Esophagus muscularis mucosa (tissue), 4 donors: ENCODE results near the gene FBXO21. TPM values are rescaled to one million over a fixed set of nuclear protein-coding genes. Genes with fewer than 3 reads are reported as not detected.

Source experiments
- DNase-seq: peaks from one replicate; pipeline ENCODE4 v3.0.0-alpha.2; 2017; ENCODE audit errors: extremely low spot score
- H3K27ac ChIP-seq, 4 donors: fragments of 200-600 bp; sonication (generic); replicated peaks in 1 of 4; 1 replicate in 3 of 4; 2 replicates in 1 of 4; pipeline ENCODE4 v1.5.1; 2016 to 2019; ENCODE audit warnings: mild to moderate bottlenecking in 1 of 4
- H3K27me3 ChIP-seq, 4 donors: fragments of 200-600 bp; sonication (generic); one replicate each; pipeline versions ENCODE4 v1.5.1 to v1.6.0; 2016 to 2019
- H3K36me3 ChIP-seq, 4 donors: fragments of 200-600 bp; sonication (generic); one replicate each; pipeline ENCODE4 v1.5.1; 2016 to 2019
- H3K4me1 ChIP-seq, 4 donors: fragments of 200-600 bp; sonication (generic); one replicate each; pipeline ENCODE4 v1.5.1; 2016 to 2019
- H3K4me3 ChIP-seq, 4 donors: fragments of 200-600 bp; sonication (generic); 1 replicate in 2 of 4; 2 replicates in 2 of 4; pipeline ENCODE4 v1.5.1; 2016 to 2019; ENCODE audit warnings: mild to moderate bottlenecking in 4 of 4, moderate library complexity in 1 of 4
- H3K9me3 ChIP-seq, 4 donors: fragments of 200-600 bp; sonication (generic); 1 replicate in 3 of 4; 2 replicates in 1 of 4; pipeline ENCODE4 v1.5.1; 2016 to 2019
- CTCF ChIP-seq, 3 experiments: fragments of 200-600 bp in 2 of 3; fragments of 450-650 bp in 1 of 3; sonication (generic) in 2 of 3; IDR thresholded peaks; one replicate each; pipeline ENCODE4 v1.5.1; 2017 to 2019; ENCODE audit warnings: antibody characterized with exemption in 3 of 3, mild to moderate bottlenecking in 2 of 3, moderate library complexity in 1 of 3
- EP300 ChIP-seq: sonication (generic); formaldehyde crosslinking; IDR thresholded peaks from one replicate; pipeline ENCODE4 v1.6.1; 2017; ENCODE audit warnings: antibody characterized with exemption
- POLR2A ChIP-seq: fragments of 450-650 bp; IDR thresholded peaks from one replicate; pipeline ENCODE4 v1.6.1; 2017; ENCODE audit warnings: antibody characterized with exemption, moderate library complexity, mild to moderate bottlenecking, low read depth
- POLR2AphosphoS5 ChIP-seq, 2 donors: sonication (generic); formaldehyde crosslinking; IDR thresholded peaks; one replicate each; pipeline ENCODE4 v1.6.1; 2017; ENCODE audit warnings: antibody characterized with exemption in 2 of 2
- WGBS: methylation state at CpG from one replicate; pipeline ENCODE4 v1.1.5; 2018; 5-methylcytosine and 5-hydroxymethylcytosine counted together
- intact Hi-C: fragments of 100-400 bp; cut with DNase I; formaldehyde crosslinking; loops from one replicate; pipeline ENCODE4 v1.15.1; 2023
- total RNA-seq, 4 donors: library from RNA; depleted of rRNA; stranded (reverse); fragments of >200 nt; gene quantifications; one replicate each; pipeline versions ENCODE4 v1.1.0 to v1.2.1, GENCODE V29; 2016

Gene FBXO21
- total RNA-seq, 4 donors from 2014 or later = 40.7 to 92.5 (median 70.2) TPM

DNA sequence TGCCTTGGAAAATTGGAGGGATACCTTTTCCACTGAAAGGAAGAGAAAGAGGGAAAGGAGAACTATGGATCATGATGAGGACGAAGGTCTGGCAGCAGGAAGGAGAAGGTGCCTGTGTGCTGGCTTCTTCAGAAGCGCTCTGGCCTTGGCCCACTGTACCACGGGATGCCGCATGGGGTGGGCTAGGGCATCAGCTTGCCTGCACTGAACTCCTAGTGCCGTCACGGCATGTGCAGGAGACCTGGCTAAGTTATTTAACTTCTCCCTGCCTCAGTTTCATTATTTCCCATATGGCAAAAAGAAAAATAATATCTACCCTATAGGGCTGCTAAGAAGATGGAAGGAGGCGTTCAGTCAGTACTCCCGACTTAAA lies 28.1 kb downstream of the FBXO21 start:
- intact Hi-C loops = no loop called here
- no peak for TF ChIP-seq EP300
- TF ChIP-seq POLR2A = no peak
- no peak for TF ChIP-seq POLR2AphosphoS5 (IDR thresholded peaks at IDR 0.05)
- no peak for TF ChIP-seq CTCF (IDR thresholded peaks at IDR 0.05)
- H3K9me3 ChIP-seq = no peaks in the 10 kb centered on the region
- H3K36me3 ChIP-seq = peaks cover 82 to 100% (median 99%) of the 10 kb centered on the region in 4 donors
- H3K27ac ChIP-seq = no peak overlapping the region
- no peak for DNase-seq
- 93% methylated on average over 8 of the region's 8 CpGs for WGBS
- no peaks in the 10 kb centered on the region for H3K27me3 ChIP-seq
- no peak overlapping the region for H3K4me3 ChIP-seq
- H3K4me1 ChIP-seq = no peaks in the 10 kb centered on the region

- no peak for DNase-seq
- intact Hi-C loops = no loop called here
- WGBS = 73% methylated on average over 10 of the region's 10 CpGs
- Histone ChIP-seq H3K36me3 (peaks cover 77 to 100% (median 99%) of the 10 kb centered on the region in 4 donors), H3K4me1 (no peaks in the 10 kb centered on the region), H3K4me3 (no peak overlapping the region), H3K27ac (no peak overlapping the region), H3K27me3 (no peaks in the 10 kb centered on the region), H3K9me3 (no peaks in the 10 kb centered on the region)
- no peak for TF ChIP-seq POLR2AphosphoS5 (IDR thresholded peaks at IDR 0.05)
- no peak for TF ChIP-seq POLR2A
- TF ChIP-seq EP300 = no peak
- TF ChIP-seq CTCF (IDR thresholded peaks at IDR 0.05) = no peak
These were observed 28.7 kb downstream of the FBXO21 start for GRCh38 chr12:117161460-117162166.

GRCh38 chr12:117159674-117160073 lies 30.6 kb downstream of the FBXO21 start:
- no peak for DNase-seq
- 95% methylated on average over 9 of the region's 9 CpGs for WGBS
- Histone ChIP-seq H3K9me3 (no peaks in the 10 kb centered on the region), H3K27me3 (no peaks in the 10 kb centered on the region), H3K27ac (no peak overlapping the region), H3K4me3 (no peak overlapping the region), H3K4me1 (no peaks in the 10 kb centered on the region), H3K36me3 (peaks cover 67 to 100% (median 99%) of the 10 kb centered on the region in 4 donors)
- TF ChIP-seq EP300 (no peak), POLR2A (no peak), POLR2AphosphoS5 (IDR thresholded peaks at IDR 0.05) (no peak), CTCF (IDR thresholded peaks at IDR 0.05) (no peak)
- intact Hi-C loops = no loop called here

DNA sequence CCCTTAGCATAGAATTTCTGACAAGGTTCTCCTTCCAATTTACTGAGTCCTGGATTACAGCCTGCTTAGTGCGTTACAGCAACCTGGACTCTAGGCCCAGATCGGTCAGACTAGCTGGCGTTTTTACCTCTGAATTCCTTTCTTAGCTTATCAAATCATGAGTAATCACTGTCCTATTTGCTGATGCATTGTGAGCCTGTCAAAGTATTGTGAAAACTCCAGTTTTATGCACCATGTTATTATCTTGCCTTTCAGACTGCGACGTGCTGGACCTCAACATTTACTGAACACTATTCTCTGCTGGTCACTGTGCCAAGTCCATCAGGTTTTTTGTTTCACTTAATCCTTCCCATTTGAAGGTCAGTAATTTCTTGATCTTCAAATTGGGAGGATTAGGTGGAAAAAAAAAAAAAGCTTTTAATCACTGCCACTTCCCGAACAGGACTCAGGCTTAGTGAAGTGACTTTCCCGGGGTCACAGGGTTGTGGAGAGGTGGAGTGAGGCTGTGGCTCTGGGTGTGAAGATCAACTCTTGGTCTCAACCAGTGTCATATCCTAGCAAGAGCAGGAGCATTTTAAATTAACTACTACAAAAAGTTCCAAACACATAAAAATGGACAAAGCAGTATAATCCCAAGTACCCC lies 31.2 kb downstream of the FBXO21 start:
- intact Hi-C loops = no loop called here
- Histone ChIP-seq H3K9me3 (no peaks in the 10 kb centered on the region), H3K4me3 (no peak overlapping the region), H3K36me3 (peaks cover 61 to 100% (median 99%) of the 10 kb centered on the region in 4 donors), H3K4me1 (no peaks in the 10 kb centered on the region), H3K27me3 (no peaks in the 10 kb centered on the region), H3K27ac (no peak overlapping the region)
- no peak for DNase-seq
- TF ChIP-seq POLR2AphosphoS5 (IDR thresholded peaks at IDR 0.05) (no peak), CTCF (IDR thresholded peaks at IDR 0.05) (no peak), POLR2A (no peak), EP300 (no peak)
- 85% methylated on average over 7 of the region's 7 CpGs for WGBS
